Mucosa of descending colon (tissue), 3 donors: ENCODE results near the gene PSMD2. TPM values are rescaled to one million over a fixed set of nuclear protein-coding genes. Genes with fewer than 3 reads are reported as not detected.

ENCODE experiments used
- ATAC-seq: fragments of 200-7000 bp; cut with Tn5 transposase; one replicate; pipeline ENCODE4 v1.9.1; 2020; ENCODE audit warnings: mild to moderate bottlenecking, moderate library complexity
- DNase-seq, 3 donors: peaks; one replicate each; pipeline ENCODE4 v3.0.0-alpha.2; 2020
- H3K36me3 ChIP-seq: fragments of 200-600 bp; one replicate; pipeline ENCODE4 v1.8.0; 2021; ENCODE audit warnings: low read depth, mild to moderate bottlenecking
- H3K4me1 ChIP-seq: fragments of 200-600 bp; one replicate; pipeline ENCODE4 v1.8.0; 2021; ENCODE audit warnings: low read depth, mild to moderate bottlenecking
- H3K4me3 ChIP-seq: fragments of 200-600 bp; one replicate; pipeline ENCODE4 v1.8.0; 2021; ENCODE audit warnings: mild to moderate bottlenecking
- H3K9me3 ChIP-seq: fragments of 200-600 bp; one replicate; pipeline ENCODE4 v1.8.0; 2021; ENCODE audit warnings: mild to moderate bottlenecking
- intact Hi-C, 2 donors: fragments of 100-400 bp; cut with DNase I in 1 of 2; cut with micrococcal nuclease in 1 of 2; formaldehyde crosslinking; loops; one replicate each; pipeline versions ENCODE4 v1.11.0 to v1.11.1; 2022; cut with DNase I, micrococcal nuclease
- total RNA-seq, 3 donors: library from RNA; stranded (reverse); fragmentation: NEBNext Ultra II Directional in 2 of 3; extraction: Animal tissue kit (Norgen Biotek cat#: 25700) in 2 of 3; gene quantifications; one replicate each; pipeline versions ENCODE4 v1.2.1 to v1.2.4, GENCODE V29; 2021 to 2023
- TF ChIP-seq, protein P1 (sequence below): fragments of 200-600 bp; IDR thresholded peaks from one replicate; pipeline ENCODE4 v1.8.0; 2022; ENCODE audit warnings: antibody characterized with exemption, mild to moderate bottlenecking
- donor health status: DM: no; HTN: no; CAD: no; lungs with moderate emphysema.
- donor health status: DM: no; HTN: no; CAD: no.
- donor health status: DM: no; HTN: yes; CAD: no.

Gene PSMD2
- total RNA-seq, 3 donors from 2014 or later = 160 to 223 (median 176) TPM

DNA sequence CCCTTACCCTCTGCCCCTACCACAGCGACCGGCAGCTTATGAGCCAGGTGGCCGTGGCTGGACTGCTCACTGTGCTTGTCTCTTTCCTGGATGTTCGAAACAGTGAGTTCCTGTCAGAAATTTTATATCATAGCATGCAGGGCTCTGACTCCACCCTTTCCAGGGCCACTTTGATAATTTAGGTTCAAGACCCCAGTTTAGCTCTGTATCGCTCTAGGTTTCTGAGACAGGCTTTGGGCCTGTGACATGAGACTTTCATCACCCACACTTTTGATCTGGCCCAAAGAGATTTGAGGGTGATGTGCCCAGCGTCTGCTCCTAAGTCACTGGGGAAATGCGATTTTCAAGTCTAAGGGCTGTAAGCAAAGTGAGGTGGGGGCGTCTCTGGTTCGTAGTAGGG, 8.9 kb downstream of the PSMD2 start:
- intact Hi-C loops = no loop called here
- Histone ChIP-seq H3K4me1 (peaks cover 11% of the 10 kb centered on the region), H3K4me3 (no peak overlapping the region), H3K36me3 (peaks cover 18% of the 10 kb centered on the region), H3K9me3 (no peaks in the 10 kb centered on the region)
- TF ChIP-seq, protein P1, sequence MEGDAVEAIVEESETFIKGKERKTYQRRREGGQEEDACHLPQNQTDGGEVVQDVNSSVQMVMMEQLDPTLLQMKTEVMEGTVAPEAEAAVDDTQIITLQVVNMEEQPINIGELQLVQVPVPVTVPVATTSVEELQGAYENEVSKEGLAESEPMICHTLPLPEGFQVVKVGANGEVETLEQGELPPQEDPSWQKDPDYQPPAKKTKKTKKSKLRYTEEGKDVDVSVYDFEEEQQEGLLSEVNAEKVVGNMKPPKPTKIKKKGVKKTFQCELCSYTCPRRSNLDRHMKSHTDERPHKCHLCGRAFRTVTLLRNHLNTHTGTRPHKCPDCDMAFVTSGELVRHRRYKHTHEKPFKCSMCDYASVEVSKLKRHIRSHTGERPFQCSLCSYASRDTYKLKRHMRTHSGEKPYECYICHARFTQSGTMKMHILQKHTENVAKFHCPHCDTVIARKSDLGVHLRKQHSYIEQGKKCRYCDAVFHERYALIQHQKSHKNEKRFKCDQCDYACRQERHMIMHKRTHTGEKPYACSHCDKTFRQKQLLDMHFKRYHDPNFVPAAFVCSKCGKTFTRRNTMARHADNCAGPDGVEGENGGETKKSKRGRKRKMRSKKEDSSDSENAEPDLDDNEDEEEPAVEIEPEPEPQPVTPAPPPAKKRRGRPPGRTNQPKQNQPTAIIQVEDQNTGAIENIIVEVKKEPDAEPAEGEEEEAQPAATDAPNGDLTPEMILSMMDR = no peak
- DNase-seq (no peak), ATAC-seq (no peak)

DNA sequence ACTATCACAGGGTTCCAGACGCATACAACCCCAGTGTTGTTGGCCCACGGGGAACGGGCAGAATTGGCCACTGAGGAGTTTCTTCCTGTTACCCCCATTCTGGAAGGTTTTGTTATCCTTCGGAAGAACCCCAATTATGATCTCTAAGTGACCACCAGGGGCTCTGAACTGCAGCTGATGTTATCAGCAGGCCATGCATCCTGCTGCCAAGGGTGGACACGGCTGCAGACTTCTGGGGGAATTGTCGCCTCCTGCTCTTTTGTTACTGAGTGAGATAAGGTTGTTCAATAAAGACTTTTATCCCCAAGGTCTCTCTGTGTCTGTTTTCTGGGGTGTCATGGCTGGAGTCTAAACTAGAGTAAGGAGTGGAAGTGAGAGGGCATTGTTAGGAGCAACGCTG, 9.7 kb downstream of the PSMD2 start:
- Histone ChIP-seq H3K36me3 (peaks cover 15% of the 10 kb centered on the region), H3K9me3 (no peaks in the 10 kb centered on the region), H3K4me3 (no peak overlapping the region), H3K4me1 (peaks cover 11% of the 10 kb centered on the region)
- DNase-seq = no peak
- no peak for ATAC-seq
- intact Hi-C loops = no loop called here
- TF ChIP-seq, protein P1 = no peak

DNA sequence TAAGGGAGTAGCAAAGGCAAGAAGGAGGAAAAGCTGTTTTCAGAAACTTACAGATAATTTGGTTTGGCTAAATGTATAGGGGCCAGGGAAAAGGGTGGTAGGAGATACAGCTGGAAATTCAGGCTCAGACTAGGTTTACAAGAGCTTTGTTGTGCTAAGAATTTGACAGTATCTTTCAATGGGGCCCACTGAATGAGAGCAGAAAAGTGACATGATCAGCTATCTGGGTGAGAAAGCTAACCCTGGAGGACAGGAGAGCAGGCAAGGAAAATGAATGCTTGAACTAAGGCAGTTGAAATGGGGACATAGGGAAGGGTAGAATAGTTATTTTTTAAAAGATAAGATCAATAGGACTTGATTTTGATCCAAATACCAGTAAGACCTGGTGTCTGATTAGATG, 12.6 kb downstream of the PSMD2 start:
- DNase-seq (no peak), ATAC-seq (no peak)
- peaks cover 8% of the 10 kb centered on the region for H3K36me3 ChIP-seq
- peaks cover 13% of the 10 kb centered on the region for H3K4me1 ChIP-seq
- TF ChIP-seq, protein P1 = no peak
- intact Hi-C loops = no loop called here
- H3K9me3 ChIP-seq = no peaks in the 10 kb centered on the region
- no peak overlapping the region for H3K4me3 ChIP-seq

DNA sequence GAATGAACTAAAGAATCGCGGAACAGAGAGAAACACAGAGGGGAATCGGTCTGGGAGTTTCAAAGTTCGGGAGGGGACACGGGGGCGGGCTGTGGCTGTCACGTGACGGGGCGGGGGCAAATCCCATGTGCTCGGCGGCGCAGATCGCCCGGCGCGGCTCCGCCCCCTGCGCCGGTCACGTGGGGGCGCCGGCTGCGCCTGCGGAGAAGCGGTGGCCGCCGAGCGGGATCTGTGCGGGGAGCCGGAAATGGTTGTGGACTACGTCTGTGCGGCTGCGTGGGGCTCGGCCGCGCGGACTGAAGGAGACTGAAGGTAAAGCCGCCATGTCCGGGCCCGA, 15.3 kb downstream of the PSMD2 start, which contains the start of gene EIF4G1:
EIF4G1 (plus strand) TSS at position 244 of the 337 bp plus-strand sequence. CDS start 1,191 bp downstream, outside the sequence.
- peak within 1 kb of the TSS; percentile 84 for H3K4me3 ChIP-seq
- H3K9me3 ChIP-seq = no peaks in the 10 kb centered on the region
- intact Hi-C loops = no loop called here
- peak; percentile 97 for DNase-seq
- peaks cover 36% of the 10 kb centered on the region for H3K4me1 ChIP-seq
- peak; percentile 89 for ATAC-seq
- TF ChIP-seq, protein P1 = no peak
- H3K36me3 ChIP-seq = peaks cover 4% of the 10 kb centered on the region

DNA sequence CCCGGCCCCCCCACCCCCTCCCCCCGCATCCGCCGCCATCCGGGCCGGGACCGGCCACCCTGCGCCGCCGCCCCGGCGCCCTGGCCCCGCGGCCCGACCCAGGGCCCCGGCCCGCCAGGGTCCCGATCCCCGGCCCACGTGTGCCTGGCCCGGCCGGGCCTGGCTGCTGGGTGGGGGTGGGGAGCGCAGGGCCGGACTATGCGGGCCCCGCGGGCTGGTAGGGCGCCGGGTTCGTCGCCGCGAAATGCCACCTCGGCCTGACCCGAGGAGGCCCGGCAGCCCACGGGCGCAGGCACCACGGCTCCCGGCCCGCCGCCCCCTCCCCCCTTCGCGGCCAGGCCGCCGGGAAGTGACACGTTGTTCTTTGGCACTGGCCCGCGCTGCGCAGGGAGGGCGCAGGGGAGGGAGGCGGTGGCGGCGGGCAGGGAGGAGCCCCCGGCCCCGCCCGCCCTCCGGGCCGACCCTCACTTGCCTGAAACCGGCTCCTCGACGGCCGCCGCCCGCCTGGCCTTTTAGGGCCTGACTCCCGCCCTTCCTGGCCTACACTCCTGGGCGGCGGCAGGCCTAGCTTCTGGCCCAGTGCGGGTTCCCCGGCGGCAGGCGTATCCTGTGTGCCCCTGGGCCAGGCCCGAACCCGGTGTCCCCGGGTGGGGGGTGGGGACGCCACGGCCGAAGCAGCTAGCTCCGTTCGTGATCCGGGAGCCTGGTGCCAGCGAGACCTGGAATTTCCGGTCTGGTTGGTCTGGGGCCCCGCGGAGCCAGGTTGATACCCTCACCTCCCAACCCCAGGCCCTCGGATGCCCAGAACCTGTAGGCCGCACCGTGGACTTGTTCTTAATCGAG, 15.9 kb downstream of the PSMD2 start:
- H3K36me3 ChIP-seq = peaks cover 4% of the 10 kb centered on the region
- peak; percentile 81 to 90 (median 90) for DNase-seq
- TF ChIP-seq, protein P1 = no peak
- H3K4me3 ChIP-seq = peak overlapping the region; percentile 84
- intact Hi-C loops = no loop called here
- no peaks in the 10 kb centered on the region for H3K9me3 ChIP-seq
- peaks cover 41% of the 10 kb centered on the region for H3K4me1 ChIP-seq
- peak; percentile 75 for ATAC-seq
